HEK293 (cell line): ENCODE measurements around the gene DPYD.

ENCODE experiments used
- CTCF ChIA-PET: fragments of 350-600 bp; formaldehyde crosslinking; extraction: SDS; loops from one replicate; lab custom pipeline; 2021; ENCODE audit warnings: antibody characterized with exemption; lab: Yijun Ruan, JAX
- POLR2A ChIA-PET: fragments of 300-600 bp; formaldehyde crosslinking; extraction: SDS; loops from one replicate; lab custom pipeline; 2020; ENCODE audit warnings: antibody characterized with exemption, inconsistent platforms; lab: Yijun Ruan, JAX
- H3K27ac ChIP-seq: fragments of 200-500 bp; sonication (Bioruptor generic); 2 replicates; pipeline ENCODE4 v1.5.1; 2014; ENCODE audit warnings: low read depth, low read length, control low read depth, inconsistent platforms; ENCODE audit errors: extremely low read depth
- H3K36me3 ChIP-seq, 2 experiments: fragments of 200-500 bp in 1 of 2; sonication (Bioruptor generic) in 1 of 2; 1 replicate in 1 of 2; 2 replicates in 1 of 2; pipeline ENCODE4 v1.5.1; 2014 to 2017; ENCODE audit warnings: inconsistent platforms in 2 of 2, low read length in 2 of 2; ENCODE audit not compliant: control insufficient read depth in 2 of 2, insufficient read depth in 1 of 2
- H3K4me1 ChIP-seq: fragments of 200-500 bp; sonication (Bioruptor generic); 2 replicates; pipeline ENCODE4 v1.5.1; 2014; ENCODE audit warnings: mild to moderate bottlenecking, low read length, inconsistent platforms; ENCODE audit not compliant: control insufficient read depth, insufficient read depth
- H3K4me3 ChIP-seq: 2 replicates; pipeline ENCODE4 v1.5.1; 2011; ENCODE audit warnings: low read depth, mild to moderate bottlenecking, control low read depth, low read length, moderate library complexity
- H3K9me3 ChIP-seq: fragments of 200-500 bp; sonication (Bioruptor generic); 2 replicates; pipeline ENCODE4 v1.5.1; 2014; ENCODE audit warnings: low read depth, low read length, inconsistent platforms; ENCODE audit not compliant: control insufficient read depth, insufficient read depth
- KLF9 ChIP-seq: fragments of 450-650 bp; formaldehyde crosslinking; IDR thresholded peaks from 2 replicates; pipeline ENCODE4 v1.5.1; 2016; ENCODE audit warnings: missing biosample characterization, missing genetic modification characterization, low read depth
- MYNN ChIP-seq: fragments of 450-650 bp; formaldehyde crosslinking; IDR thresholded peaks from 2 replicates; pipeline ENCODE4 v1.5.1; 2016; ENCODE audit warnings: missing biosample characterization, missing genetic modification characterization, borderline replicate concordance
- SCRT1 ChIP-seq: fragments of 450-650 bp; formaldehyde crosslinking; IDR thresholded peaks from 2 replicates; pipeline ENCODE4 v1.5.1; 2016; ENCODE audit warnings: missing biosample characterization, missing genetic modification characterization, borderline replicate concordance
- SETDB1 ChIP-seq: IDR thresholded peaks from one replicate; pipeline ENCODE4 v1.6.1; 2017; ENCODE audit warnings: mild to moderate bottlenecking, low read length, moderate library complexity, mixed read lengths; ENCODE audit not compliant: insufficient read length
- ZBTB26 ChIP-seq: fragments of 450-650 bp; formaldehyde crosslinking; optimal IDR thresholded peaks from 2 replicates; pipeline ENCODE3; 2016; ENCODE audit warnings: missing biosample characterization, mild to moderate bottlenecking, missing genetic modification characterization
- ZNF112 ChIP-seq: fragments of 450-650 bp; formaldehyde crosslinking; IDR thresholded peaks from 2 replicates; pipeline ENCODE4 v1.5.0; 2017; ENCODE audit warnings: missing biosample characterization, missing genetic modification characterization
- ZNF16 ChIP-seq: fragments of 450-650 bp; formaldehyde crosslinking; IDR thresholded peaks from 2 replicates; pipeline ENCODE4 v1.5.1; 2016; ENCODE audit warnings: low read depth, missing biosample characterization, missing genetic modification characterization
- ZNF239 ChIP-seq: fragments of 450-650 bp; formaldehyde crosslinking; IDR thresholded peaks from 2 replicates; pipeline ENCODE4 v1.5.1; 2016; ENCODE audit warnings: missing biosample characterization, missing genetic modification characterization
- ZNF26 ChIP-seq: fragments of 450-650 bp; formaldehyde crosslinking; IDR thresholded peaks from 2 replicates; pipeline ENCODE4 v1.5.1; 2016; ENCODE audit warnings: missing biosample characterization, missing genetic modification characterization
- ZNF580 ChIP-seq: fragments of 450-650 bp; formaldehyde crosslinking; IDR thresholded peaks from 2 replicates; pipeline ENCODE4 v1.5.1; 2016; ENCODE audit warnings: missing biosample characterization, missing genetic modification characterization
- ZNF600 ChIP-seq: fragments of 450-650 bp; formaldehyde crosslinking; IDR thresholded peaks from 2 replicates; pipeline ENCODE4 v1.5.1; 2016; ENCODE audit warnings: missing biosample characterization, missing genetic modification characterization
- ZNF626 ChIP-seq: fragments of 450-650 bp; sonication (Bioruptor Pico); formaldehyde crosslinking; IDR thresholded peaks from 2 replicates; pipeline ENCODE4 v1.5.1; 2018; ENCODE audit warnings: missing biosample characterization, missing genetic modification characterization, inconsistent platforms
- ZNF76 ChIP-seq: fragments of 450-650 bp; formaldehyde crosslinking; IDR thresholded peaks from 2 replicates; pipeline ENCODE4; 2016; ENCODE audit warnings: low read depth, missing biosample characterization, missing genetic modification characterization, borderline replicate concordance
- ZNF792 ChIP-seq: fragments of 450-650 bp; formaldehyde crosslinking; IDR thresholded peaks from 2 replicates; pipeline ENCODE4 v1.5.1; 2016; ENCODE audit warnings: missing biosample characterization, missing genetic modification characterization
- ZSCAN5A ChIP-seq: fragments of 450-650 bp; formaldehyde crosslinking; IDR thresholded peaks from 2 replicates; pipeline ENCODE4 v1.5.1; 2016; ENCODE audit warnings: missing biosample characterization, missing genetic modification characterization
- TF ChIP-seq, protein P1 (sequence below): fragments of 450-650 bp; formaldehyde crosslinking; IDR thresholded peaks from 2 replicates; pipeline ENCODE4 v1.5.1; 2017; ENCODE audit warnings: missing biosample characterization, missing genetic modification characterization
- TF ChIP-seq, protein P2 (sequence below): fragments of 450-650 bp; formaldehyde crosslinking; IDR thresholded peaks from 2 replicates; pipeline ENCODE4 v1.5.1; 2016; ENCODE audit warnings: missing biosample characterization, missing genetic modification characterization
- TF ChIP-seq, protein P3 (sequence below): fragments of 450-650 bp; formaldehyde crosslinking; IDR thresholded peaks from 2 replicates; pipeline ENCODE4 v1.5.1; 2016; ENCODE audit warnings: missing biosample characterization, missing genetic modification characterization

The DPYD gene

GRCh38 chr1:97844552-97845089 is 76.2 kb downstream of the DPYD start:
- H3K36me3 ChIP-seq = no peaks in the 10 kb centered on the region
- H3K27ac ChIP-seq = no peak overlapping the region
- no peaks in the 10 kb centered on the region for H3K9me3 ChIP-seq
- H3K4me3 ChIP-seq = no peak overlapping the region
- TF ChIP-seq ZNF112 (tag by site-specific recombination) (no peak), ZNF580 (tag by site-specific recombination) (no peak), ZNF626 (tag by site-specific recombination) (no peak), ZNF76 (tag by site-specific recombination) (no peak), ZNF792 (no peak), ZNF239 (tag by site-specific recombination) (no peak), SETDB1 (no peak), ZSCAN5A (no peak), ZNF600 (tag by site-specific recombination) (no peak), KLF9 (tag by site-specific recombination) (no peak), ZNF26 (no peak), MYNN (tag by site-specific recombination) (no peak), SCRT1 (tag by site-specific recombination) (no peak)
- TF ChIP-seq, protein P1, sequence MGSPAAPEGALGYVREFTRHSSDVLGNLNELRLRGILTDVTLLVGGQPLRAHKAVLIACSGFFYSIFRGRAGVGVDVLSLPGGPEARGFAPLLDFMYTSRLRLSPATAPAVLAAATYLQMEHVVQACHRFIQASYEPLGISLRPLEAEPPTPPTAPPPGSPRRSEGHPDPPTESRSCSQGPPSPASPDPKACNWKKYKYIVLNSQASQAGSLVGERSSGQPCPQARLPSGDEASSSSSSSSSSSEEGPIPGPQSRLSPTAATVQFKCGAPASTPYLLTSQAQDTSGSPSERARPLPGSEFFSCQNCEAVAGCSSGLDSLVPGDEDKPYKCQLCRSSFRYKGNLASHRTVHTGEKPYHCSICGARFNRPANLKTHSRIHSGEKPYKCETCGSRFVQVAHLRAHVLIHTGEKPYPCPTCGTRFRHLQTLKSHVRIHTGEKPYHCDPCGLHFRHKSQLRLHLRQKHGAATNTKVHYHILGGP (tag by site-specific recombination) = no peak
- TF ChIP-seq, protein P2, sequence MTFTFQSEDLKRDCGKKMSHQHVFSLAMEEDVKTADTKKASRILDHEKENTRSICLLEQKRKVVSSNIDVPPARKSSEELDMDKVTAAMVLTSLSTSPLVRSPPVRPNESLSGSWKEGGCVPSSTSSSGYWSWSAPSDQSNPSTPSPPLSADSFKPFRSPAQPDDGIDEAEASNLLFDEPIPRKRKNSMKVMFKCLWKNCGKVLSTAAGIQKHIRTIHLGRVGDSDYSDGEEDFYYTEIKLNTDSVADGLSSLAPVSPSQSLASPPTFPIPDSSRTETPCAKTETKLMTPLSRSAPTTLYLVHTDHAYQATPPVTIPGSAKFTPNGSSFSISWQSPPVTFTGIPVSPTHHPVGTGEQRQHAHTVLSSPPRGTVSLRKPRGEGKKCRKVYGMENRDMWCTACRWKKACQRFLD (tag by site-specific recombination) = no peak
- TF ChIP-seq, protein P3, sequence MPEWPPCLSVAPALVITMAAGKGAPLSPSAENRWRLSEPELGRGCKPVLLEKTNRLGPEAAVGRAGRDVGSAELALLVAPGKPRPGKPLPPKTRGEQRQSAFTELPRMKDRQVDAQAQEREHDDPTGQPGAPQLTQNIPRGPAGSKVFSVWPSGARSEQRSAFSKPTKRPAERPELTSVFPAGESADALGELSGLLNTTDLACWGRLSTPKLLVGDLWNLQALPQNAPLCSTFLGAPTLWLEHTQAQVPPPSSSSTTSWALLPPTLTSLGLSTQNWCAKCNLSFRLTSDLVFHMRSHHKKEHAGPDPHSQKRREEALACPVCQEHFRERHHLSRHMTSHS (tag by site-specific recombination) = no peak
- TF ChIP-seq, all 188 proteins: peak for 0
- CTCF ChIA-PET = no interaction called here
- peaks cover 5% of the 10 kb centered on the region for H3K4me1 ChIP-seq
- POLR2A ChIA-PET = no interaction called here

- Histone ChIP-seq H3K27ac (no peak overlapping the region), H3K4me1 (no peaks in the 10 kb centered on the region), H3K4me3 (no peak overlapping the region), H3K9me3 (no peaks in the 10 kb centered on the region), H3K36me3 (no peaks in the 10 kb centered on the region)
- TF ChIP-seq ZBTB26 (tag by site-specific recombination) = no peak
- TF ChIP-seq ZNF16 = no peak
- POLR2A ChIA-PET = no interaction called here
- CTCF ChIA-PET = no interaction called here
Observed at GRCh38 chr1:97841338-97841737, 79.5 kb downstream of the DPYD start.
